Activated CD4-positive, alpha-beta memory T cell treated with anti-CD3 and anti-CD28 coated beads for 36 hours (primary cell): ENCODE measurements around the gene ETFBKMT. TPM values are rescaled to one million over a fixed set of nuclear protein-coding genes. Genes with fewer than 3 reads are reported as not detected.
"Not testable (repeated sequence)": the region's sequence is repeated elsewhere in the genome, so short reads cannot be mapped to it uniquely, and the experiment has no call there.

Experiments used
- CTCF ChIA-PET: fragments of 350-600 bp; sonication (Branson Sonifier 250); formaldehyde crosslinking; loops from one replicate; lab custom pipeline; 2021; ENCODE audit warnings: antibody characterized with exemption, inconsistent platforms; lab: Charles Lee
- POLR2A ChIA-PET: fragments of 350-600 bp; sonication (Branson Sonifier 250); formaldehyde crosslinking; loops from one replicate; lab custom pipeline; 2021; ENCODE audit warnings: antibody characterized with exemption; lab: Charles Lee
- DNase-seq: peaks from one replicate; pipeline ENCODE4 v3.0.0-alpha.2; 2020
- H3K27ac Mint-ChIP-seq: one replicate; pipeline ENCODE4 v1.8.0; 2021; ENCODE audit warnings: mixed read lengths
- H3K27me3 Mint-ChIP-seq: one replicate; pipeline ENCODE4 v1.8.0; 2021; ENCODE audit warnings: mixed read lengths
- H3K36me3 Mint-ChIP-seq: one replicate; pipeline ENCODE4 v1.8.0; 2021; ENCODE audit warnings: mixed read lengths
- H3K4me1 Mint-ChIP-seq: one replicate; pipeline ENCODE4 v1.8.0; 2021; ENCODE audit warnings: low read depth, mixed read lengths
- H3K4me3 Mint-ChIP-seq: one replicate; pipeline ENCODE4 v1.8.0; 2021; ENCODE audit warnings: mild to moderate bottlenecking, mixed read lengths
- H3K9me3 Mint-ChIP-seq: one replicate; pipeline ENCODE4 v1.8.0; 2021; ENCODE audit warnings: mixed read lengths
- intact Hi-C: fragments of 100-400 bp; cut with micrococcal nuclease; formaldehyde crosslinking; loops from one replicate; pipeline ENCODE4 v1.15.1; 2023
- total RNA-seq, 2 experiments: library from RNA; stranded (reverse); gene quantifications; one replicate each; pipeline ENCODE4 v1.2.3, GENCODE V29; 2021

The ETFBKMT gene
- total RNA-seq, 2 experiments from 2014 or later: 1.1 to 1.3 TPM

DNA sequence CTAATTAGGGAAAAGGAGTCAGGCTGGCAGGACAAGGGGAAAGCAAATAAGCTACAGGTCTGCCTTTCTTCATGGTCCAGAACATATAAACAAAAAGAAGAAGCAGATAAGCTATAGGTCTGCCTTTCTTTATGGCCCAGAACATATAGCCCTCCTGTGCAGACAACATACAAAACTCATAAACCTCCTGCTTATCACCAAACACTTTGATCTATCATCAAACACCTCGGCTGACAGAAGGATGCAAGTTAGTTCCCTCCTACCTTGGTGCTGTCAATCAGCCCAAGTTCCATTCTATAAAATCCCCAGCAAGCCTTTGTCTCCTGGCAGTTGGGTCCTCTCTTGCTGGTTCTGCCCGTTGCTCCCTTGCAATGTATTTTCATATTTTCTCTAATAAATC is 46.1 kb downstream of the ETFBKMT start:
- peaks cover 20% of the 10 kb centered on the region for H3K4me1 Mint-ChIP-seq
- no peak for DNase-seq
- H3K27me3 Mint-ChIP-seq: no peaks in the 10 kb centered on the region
- peaks cover 21% of the 10 kb centered on the region for H3K9me3 Mint-ChIP-seq
- intact Hi-C loops: no loop called here
- CTCF ChIA-PET: no interaction called here
- H3K4me3 Mint-ChIP-seq: no peak overlapping the region
- H3K36me3 Mint-ChIP-seq: peaks cover 30% of the 10 kb centered on the region
- no peak overlapping the region for H3K27ac Mint-ChIP-seq
- POLR2A ChIA-PET: no interaction called here

DNA sequence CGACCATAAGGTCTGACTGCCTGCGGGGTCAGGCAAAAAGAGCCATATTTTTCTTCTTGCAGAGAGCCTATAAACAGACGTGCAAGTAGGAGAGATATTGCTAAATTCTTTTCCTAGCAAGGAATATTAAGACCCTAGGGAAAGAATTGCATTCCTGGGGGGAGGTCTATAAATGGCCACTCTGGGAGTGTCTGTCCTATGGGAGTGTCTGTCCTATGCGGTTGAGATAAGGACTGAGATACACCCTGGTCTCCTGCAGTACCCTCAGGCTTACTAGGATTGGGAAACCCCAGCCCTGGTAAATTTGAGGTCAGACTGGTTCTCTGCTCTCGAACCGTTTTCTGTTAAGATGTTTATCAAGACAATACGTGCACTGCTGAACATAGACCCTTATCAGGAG is 48.6 kb downstream of the ETFBKMT start:
- H3K9me3 Mint-ChIP-seq: peaks cover 30% of the 10 kb centered on the region
- H3K27me3 Mint-ChIP-seq, CTCF ChIA-PET, DNase-seq, H3K27ac Mint-ChIP-seq, intact Hi-C loops, POLR2A ChIA-PET, H3K4me3 Mint-ChIP-seq: not testable (repeated sequence)
- peaks cover 20% of the 10 kb centered on the region for H3K4me1 Mint-ChIP-seq
- peaks cover 34% of the 10 kb centered on the region for H3K36me3 Mint-ChIP-seq

DNA sequence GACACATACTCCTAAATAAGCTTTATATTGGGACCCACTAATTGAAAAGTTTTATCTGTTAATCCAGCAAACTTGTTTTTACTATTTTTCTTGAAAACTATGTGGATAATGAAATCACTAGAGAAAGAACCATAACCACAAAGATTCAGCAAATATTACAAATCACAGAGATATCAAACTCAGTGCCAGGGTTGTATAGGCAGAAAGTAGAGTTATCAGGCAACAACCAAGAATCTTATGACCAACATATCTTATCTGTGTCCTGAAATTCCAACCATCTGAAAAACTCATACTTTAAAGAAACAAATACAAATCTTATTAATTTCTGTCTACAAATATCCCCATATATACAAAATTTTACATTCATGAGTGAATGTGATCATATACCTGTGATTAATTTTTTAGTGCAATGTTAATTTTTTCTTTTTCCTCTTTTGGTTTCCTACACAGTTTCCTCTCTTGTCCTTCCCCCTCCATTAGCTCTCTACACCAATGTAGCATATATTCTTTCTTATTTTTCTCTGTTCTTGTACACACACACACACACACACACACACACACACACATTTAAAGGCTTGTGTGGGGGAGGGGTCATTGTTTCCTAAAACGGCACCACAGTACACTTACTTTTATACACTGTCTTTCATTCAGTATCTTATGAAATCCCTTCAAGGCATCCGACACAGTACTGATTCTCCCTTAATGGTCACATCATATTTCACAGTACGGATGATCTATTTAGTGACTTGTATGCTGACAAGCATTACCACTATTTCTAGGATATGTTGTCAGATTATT is 50.7 kb downstream of the ETFBKMT start:
- CTCF ChIA-PET: no interaction called here
- no peak for DNase-seq
- Mint-ChIP-seq H3K9me3 (peaks cover 34% of the 10 kb centered on the region), H3K27me3 (no peaks in the 10 kb centered on the region), H3K4me1 (peaks cover 9% of the 10 kb centered on the region), H3K4me3 (no peak overlapping the region), H3K36me3 (peaks cover 38% of the 10 kb centered on the region), H3K27ac (no peak overlapping the region)
- POLR2A ChIA-PET: no interaction called here
- intact Hi-C loops: no loop called here

DNA sequence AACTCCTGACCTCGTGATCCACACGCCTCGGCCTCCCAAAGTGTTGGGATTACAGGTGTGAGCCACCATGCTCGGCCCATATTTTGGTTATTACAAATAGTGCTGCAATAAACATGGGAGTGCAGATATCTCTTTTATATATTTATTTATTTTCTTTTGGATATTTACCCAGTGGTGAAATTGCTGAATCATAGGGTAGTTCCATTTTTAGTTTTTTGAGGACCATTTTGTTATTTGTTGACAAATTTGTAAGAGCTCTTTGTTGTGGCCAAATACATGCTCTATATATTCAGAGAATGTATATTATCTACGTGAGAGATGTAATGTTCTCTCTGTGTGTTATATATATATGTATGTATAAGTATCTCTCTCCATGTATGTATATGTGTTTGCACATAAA is 53.4 kb downstream of the ETFBKMT start:
- Mint-ChIP-seq H3K27me3 (no peaks in the 10 kb centered on the region), H3K4me3 (no peak overlapping the region), H3K36me3 (peaks cover 36% of the 10 kb centered on the region), H3K4me1 (no peaks in the 10 kb centered on the region), H3K27ac (no peak overlapping the region), H3K9me3 (peaks cover 39% of the 10 kb centered on the region)
- POLR2A ChIA-PET: no interaction called here
- CTCF ChIA-PET: interaction anchor here (0.6 kb wide), 1 partner anchor 567 kb away, joined by 4 read pairs; no protein-coding TSS in a partner anchor
- intact Hi-C loops: no loop called here
- no peak for DNase-seq

DNA sequence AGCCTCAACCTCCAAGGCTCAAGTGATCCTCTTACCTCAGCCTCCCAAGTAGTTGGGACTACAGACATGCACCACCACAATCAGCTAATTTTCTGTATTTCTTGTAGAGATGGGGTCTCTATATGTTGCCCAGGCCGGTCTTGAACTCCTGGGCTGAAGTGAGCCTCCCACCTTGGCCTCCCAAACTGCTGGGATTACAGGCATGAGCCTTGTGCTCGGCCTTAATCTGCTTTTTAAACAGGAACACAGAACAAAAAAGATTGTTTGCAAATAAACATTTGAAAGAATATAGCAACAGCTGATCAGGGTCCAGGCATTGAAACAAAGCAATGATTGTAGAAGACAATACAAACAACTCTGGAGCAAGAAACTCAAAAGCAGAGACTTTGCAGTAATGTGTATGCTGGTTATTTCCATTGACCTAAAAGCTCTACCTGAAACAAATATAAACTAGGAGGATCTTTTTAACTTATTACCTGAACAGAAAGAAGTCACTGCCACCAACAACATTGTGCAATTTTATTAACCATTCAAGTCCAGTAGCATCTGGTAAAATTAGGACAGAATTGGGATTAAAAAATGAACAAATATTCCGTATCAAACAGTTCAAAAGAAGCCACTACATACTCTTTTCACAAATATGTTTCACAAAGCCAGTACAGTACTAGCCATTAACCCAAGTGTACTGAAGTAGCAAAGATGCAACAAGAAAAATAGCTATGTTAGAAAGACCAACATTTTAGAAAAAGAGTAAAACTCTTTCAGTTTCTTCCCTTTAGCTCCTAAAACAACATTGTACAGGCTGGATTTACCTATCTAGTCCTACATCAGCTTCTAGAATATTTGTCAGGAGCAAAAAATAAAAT is 55.2 kb downstream of the ETFBKMT start:
- H3K27me3 Mint-ChIP-seq: no peaks in the 10 kb centered on the region
- H3K36me3 Mint-ChIP-seq: peaks cover 31% of the 10 kb centered on the region
- CTCF ChIA-PET: interaction anchor here (0.8 kb wide), 1 partner anchor 32 kb away, joined by 3 read pairs; no protein-coding TSS in a partner anchor
- DNase-seq: no peak
- no peak overlapping the region for H3K4me3 Mint-ChIP-seq
- H3K27ac Mint-ChIP-seq: no peak overlapping the region
- H3K9me3 Mint-ChIP-seq: peaks cover 31% of the 10 kb centered on the region
- no peaks in the 10 kb centered on the region for H3K4me1 Mint-ChIP-seq
- POLR2A ChIA-PET: no interaction called here
- intact Hi-C loops: no loop called here

DNA sequence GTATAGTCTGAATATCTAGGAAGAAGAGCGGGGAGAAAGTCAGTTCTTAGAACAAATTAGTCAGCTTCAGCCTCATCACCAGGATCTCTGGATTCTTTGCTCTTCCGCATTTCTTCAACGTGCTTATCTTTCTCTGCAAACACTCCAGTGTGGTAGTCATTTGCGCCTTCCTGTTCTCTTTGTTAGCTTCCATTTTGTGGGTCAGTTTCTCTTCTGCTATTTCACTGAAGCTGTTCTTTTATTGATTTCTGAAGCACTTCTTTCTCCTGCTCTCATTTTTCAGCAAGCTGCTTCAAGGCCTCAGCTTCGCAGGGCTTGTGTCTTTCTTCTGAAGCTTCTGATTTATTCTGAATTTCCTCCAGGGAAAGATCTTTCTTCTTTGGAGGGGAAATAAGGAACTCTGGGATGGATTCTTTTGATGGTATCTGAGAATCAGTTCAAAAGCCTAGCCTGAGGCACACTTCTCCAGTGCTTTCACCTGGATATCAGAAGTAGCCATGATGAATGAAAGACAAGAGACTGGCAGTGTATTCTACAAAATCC is 55.9 kb downstream of the ETFBKMT start:
- DNase-seq: no peak
- POLR2A ChIA-PET: no interaction called here
- peaks cover 30% of the 10 kb centered on the region for H3K9me3 Mint-ChIP-seq
- peaks cover 27% of the 10 kb centered on the region for H3K36me3 Mint-ChIP-seq
- no peak overlapping the region for H3K27ac Mint-ChIP-seq
- CTCF ChIA-PET: interaction anchor here (1.1 kb wide), 1 partner anchor 17 kb away, joined by 3 read pairs; no protein-coding TSS in a partner anchor
- no peaks in the 10 kb centered on the region for H3K27me3 Mint-ChIP-seq
- intact Hi-C loops: no loop called here
- H3K4me3 Mint-ChIP-seq: no peak overlapping the region
- H3K4me1 Mint-ChIP-seq: no peaks in the 10 kb centered on the region

DNA sequence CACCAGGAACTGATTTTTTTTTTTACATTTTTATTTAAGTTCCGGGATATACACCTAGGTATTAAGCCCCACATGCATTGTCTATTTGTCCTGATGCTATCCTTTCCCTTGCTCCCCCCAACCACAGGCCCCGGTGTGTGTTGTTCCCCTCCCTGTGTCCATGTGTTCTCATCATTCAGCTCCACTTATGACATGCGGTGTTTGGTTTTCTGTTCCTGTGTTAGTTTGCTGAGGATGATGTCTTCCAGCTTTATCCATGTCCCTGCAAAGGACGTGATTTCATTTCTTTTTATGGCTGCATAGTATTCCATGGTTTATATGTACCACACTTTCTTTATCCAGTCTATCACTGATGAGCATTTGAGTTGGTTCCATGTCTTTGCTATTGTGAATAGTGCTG is 57.5 kb downstream of the ETFBKMT start:
- intact Hi-C loops, CTCF ChIA-PET, H3K27ac Mint-ChIP-seq, H3K4me3 Mint-ChIP-seq, H3K27me3 Mint-ChIP-seq, POLR2A ChIA-PET, DNase-seq, H3K4me1 Mint-ChIP-seq: not testable (repeated sequence)
- H3K36me3 Mint-ChIP-seq: peaks cover 27% of the 10 kb centered on the region
- H3K9me3 Mint-ChIP-seq: peaks cover 19% of the 10 kb centered on the region

DNA sequence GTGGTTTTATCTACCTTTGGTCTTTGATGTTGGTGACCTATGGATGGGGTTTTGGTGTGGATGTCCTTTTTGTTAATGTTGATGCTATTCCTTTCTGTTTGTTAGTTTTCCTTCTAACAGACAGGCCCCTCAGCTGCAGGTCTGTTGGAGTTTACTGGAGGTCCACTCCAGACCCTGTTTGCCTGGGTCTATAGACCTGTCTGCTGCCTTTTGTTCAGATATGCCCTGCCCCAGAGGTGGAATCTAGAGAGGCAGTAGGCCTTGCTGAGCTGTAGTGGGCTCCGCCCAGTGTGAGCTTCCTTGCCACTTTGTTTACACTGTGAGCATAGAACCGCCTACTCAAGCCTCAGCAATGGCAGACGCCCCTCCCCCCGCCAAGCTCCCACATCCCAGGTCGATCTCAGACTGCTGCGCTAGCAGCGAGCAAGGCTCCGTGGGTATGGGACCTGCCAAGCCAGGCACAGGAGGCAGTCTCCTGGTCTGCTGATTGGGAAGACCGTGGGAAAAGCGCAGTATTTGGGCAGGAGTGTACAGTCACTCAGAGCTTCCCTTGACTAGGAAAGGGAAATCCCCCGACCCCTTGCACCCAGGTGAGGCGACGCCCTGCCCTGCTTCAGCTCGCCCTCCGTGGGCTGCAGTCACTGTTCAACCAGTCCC is 59.2 kb downstream of the ETFBKMT start:
- H3K27ac Mint-ChIP-seq, DNase-seq, CTCF ChIA-PET, intact Hi-C loops, POLR2A ChIA-PET, H3K27me3 Mint-ChIP-seq, H3K4me3 Mint-ChIP-seq: not testable (repeated sequence)
- peaks cover 21% of the 10 kb centered on the region for H3K4me1 Mint-ChIP-seq
- peaks cover 29% of the 10 kb centered on the region for H3K36me3 Mint-ChIP-seq
- H3K9me3 Mint-ChIP-seq: peaks cover 21% of the 10 kb centered on the region

DNA sequence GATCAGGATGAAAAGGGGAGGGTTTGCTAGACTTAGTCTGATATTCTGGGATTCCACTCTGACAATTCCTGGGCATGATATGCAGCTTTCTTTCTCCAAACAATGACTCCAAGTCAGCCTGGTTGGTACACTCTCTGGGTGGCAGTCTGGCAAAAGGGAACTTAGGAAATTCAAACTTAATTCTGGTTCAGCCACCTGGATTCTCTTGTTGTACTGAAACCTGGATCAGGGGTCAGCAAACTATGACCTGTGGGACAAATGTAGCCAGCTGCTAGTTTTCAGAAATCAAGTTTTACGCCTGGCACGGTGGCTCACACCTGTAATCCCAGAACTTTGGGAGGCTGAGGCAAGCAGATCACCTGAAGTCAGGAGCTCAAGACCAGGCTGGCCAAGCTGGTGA is 63.1 kb downstream of the ETFBKMT start:
- DNase-seq: no peak
- H3K4me3 Mint-ChIP-seq: no peak overlapping the region
- H3K36me3 Mint-ChIP-seq: peaks cover 25% of the 10 kb centered on the region
- peaks cover 8% of the 10 kb centered on the region for H3K9me3 Mint-ChIP-seq
- CTCF ChIA-PET: no interaction called here
- intact Hi-C loops: loop anchor here (10.0 kb wide), 1 partner anchor 412 kb away; no protein-coding TSS in a partner anchor
- H3K27ac Mint-ChIP-seq: no peak overlapping the region
- H3K4me1 Mint-ChIP-seq: peaks cover 34% of the 10 kb centered on the region
- no peaks in the 10 kb centered on the region for H3K27me3 Mint-ChIP-seq
- POLR2A ChIA-PET: no interaction called here
